ENCODE results near the gene NUP210L.
A peak's percentile ranks its signal among the peaks of the same experiment; 100 is the strongest.

NUP210L gene

DNA sequence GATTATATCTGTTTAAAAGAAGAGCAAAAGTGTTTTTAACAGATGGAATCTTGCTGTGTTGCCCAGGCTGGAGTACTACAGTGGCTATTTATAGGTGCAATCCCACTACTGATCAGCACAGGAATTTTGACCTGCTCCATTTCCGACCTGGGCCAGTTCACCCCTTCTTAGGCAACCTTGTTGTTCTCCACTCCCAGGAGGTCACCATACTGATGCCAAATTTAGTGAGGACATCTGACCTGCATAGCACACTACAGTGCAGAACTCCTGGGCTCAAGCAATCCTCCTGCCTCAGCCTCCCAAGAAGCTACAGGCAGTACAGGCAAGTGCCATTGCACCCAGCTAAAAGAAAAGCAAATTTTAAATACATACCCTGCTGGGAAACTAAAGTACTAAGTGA is 11.3 kb upstream of the NUP210L start:
- CTCF ChIA-PET, result no interaction called here

DNA sequence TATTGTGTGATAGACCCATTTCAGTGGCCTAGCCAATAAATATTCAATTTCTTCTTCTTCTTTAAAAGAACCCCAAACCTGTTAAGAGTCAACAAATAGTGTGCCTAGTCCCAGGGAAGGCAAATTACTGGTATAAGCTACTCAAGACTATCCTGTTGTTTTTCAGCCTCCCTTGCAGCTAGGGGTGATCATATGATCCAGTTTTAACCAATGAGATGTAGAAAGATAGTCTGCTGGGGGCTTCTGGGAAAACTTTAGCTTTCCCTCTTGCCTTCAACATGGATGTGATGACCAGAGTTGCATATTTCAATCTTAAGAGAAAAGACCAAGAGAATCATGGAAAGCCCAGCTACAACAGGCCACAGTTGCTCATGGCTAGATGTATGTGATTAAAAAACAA is 4.7 kb upstream of the NUP210L start:
- Histone ChIP-seq H3K9me3 (ENCODE audit: control insufficient read depth, insufficient read depth, low read depth, low read length) (no peaks in the 10 kb centered on the region), H3K4me3 (ENCODE audit: low read depth, low read length) (no peak overlapping the region), H3K27ac (ENCODE audit: extremely low read depth, low read depth, low read length) (no peak overlapping the region), H3K36me3 (ENCODE audit: control insufficient read depth in 2 of 2, insufficient read depth in 1 of 2, low read length in 2 of 2) (peaks cover 32 to 93% of the 10 kb centered on the region in 2 experiments), H3K4me1 (ENCODE audit: control insufficient read depth, insufficient read depth, low read length) (no peaks in the 10 kb centered on the region)
- CTCF ChIA-PET, result interaction anchor here (0.7 kb wide), 1 partner anchor 807 kb away, joined by 5 read pairs; no protein-coding TSS in a partner anchor
- POLR2A ChIA-PET, result interaction anchor here (1.0 kb wide), 1 partner anchor 169 kb away, joined by 5 read pairs; the partner anchor contains the start of gene RPS27
- TF ChIP-seq, protein P1, sequence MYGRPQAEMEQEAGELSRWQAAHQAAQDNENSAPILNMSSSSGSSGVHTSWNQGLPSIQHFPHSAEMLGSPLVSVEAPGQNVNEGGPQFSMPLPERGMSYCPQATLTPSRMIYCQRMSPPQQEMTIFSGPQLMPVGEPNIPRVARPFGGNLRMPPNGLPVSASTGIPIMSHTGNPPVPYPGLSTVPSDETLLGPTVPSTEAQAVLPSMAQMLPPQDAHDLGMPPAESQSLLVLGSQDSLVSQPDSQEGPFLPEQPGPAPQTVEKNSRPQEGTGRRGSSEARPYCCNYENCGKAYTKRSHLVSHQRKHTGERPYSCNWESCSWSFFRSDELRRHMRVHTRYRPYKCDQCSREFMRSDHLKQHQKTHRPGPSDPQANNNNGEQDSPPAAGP (tag by site-specific recombination; IDR thresholded peaks at IDR 0.05), result no peak
- TF ChIP-seq ZNF623 (tag by site-specific recombination; IDR thresholded peaks at IDR 0.05), result no peak
- no peak for TF ChIP-seq GLIS2 (tag by site-specific recombination; IDR thresholded peaks at IDR 0.05)
- TF ChIP-seq ZNF76 (tag by site-specific recombination; IDR thresholded peaks at IDR 0.05; ENCODE audit: borderline replicate concordance, low read depth), result no peak
- no peak for TF ChIP-seq ZNF600 (tag by site-specific recombination; IDR thresholded peaks at IDR 0.05)
- no peak for TF ChIP-seq ZNF530 (tag by site-specific recombination; IDR thresholded peaks at IDR 0.05; ENCODE audit: low read depth)
- no peak for TF ChIP-seq ZNF354C (tag by site-specific recombination; IDR thresholded peaks at IDR 0.05; ENCODE audit: borderline replicate concordance, low read depth)
- no peak for TF ChIP-seq KLF10 (tag by site-specific recombination; IDR thresholded peaks at IDR 0.05)
- no peak for TF ChIP-seq SCRT2 (tag by site-specific recombination; IDR thresholded peaks at IDR 0.05)
- no peak for TF ChIP-seq OVOL3 (tag by site-specific recombination; IDR thresholded peaks at IDR 0.05)

More for the DNA sequence above, 11.3 kb upstream of the NUP210L start:
- POLR2A ChIA-PET, result no interaction called here
- no peaks in the 10 kb centered on the region for H3K4me1 ChIP-seq (ENCODE audit: control insufficient read depth, insufficient read depth, low read length)
- no peak overlapping the region for H3K27ac ChIP-seq (ENCODE audit: extremely low read depth, low read depth, low read length)
- no peak overlapping the region for H3K4me3 ChIP-seq (ENCODE audit: low read depth, low read length)
- TF ChIP-seq ZNF560 (tag by site-specific recombination; IDR thresholded peaks at IDR 0.05; ENCODE audit: borderline replicate concordance) (no peak), WT1 (tag by site-specific recombination; IDR thresholded peaks at IDR 0.05) (no peak), ZNF621 (tag by site-specific recombination; IDR thresholded peaks at IDR 0.05) (no peak), ZNF221 (tag by site-specific recombination; IDR thresholded peaks at IDR 0.05; ENCODE audit: borderline replicate concordance) (no peak), SCRT2 (tag by site-specific recombination; IDR thresholded peaks at IDR 0.05) (no peak), ZNF121 (tag by site-specific recombination; IDR thresholded peaks at IDR 0.05) (no peak), MEIS1 (CRISPR knock-in tag; IDR thresholded peaks at IDR 0.05; ENCODE audit: borderline replicate concordance) (no peak)
- TF ChIP-seq, protein P2, sequence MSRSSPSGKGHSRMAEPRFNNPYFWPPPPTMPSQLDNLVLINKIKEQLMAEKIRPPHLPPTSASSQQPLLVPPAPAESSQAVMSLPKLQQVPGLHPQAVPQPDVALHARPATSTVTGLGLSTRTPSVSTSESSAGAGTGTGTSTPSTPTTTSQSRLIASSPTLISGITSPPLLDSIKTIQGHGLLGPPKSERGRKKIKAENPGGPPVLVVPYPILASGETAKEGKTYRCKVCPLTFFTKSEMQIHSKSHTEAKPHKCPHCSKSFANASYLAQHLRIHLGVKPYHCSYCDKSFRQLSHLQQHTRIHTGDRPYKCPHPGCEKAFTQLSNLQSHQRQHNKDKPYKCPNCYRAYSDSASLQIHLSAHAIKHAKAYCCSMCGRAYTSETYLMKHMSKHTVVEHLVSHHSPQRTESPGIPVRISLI (tag by site-specific recombination; IDR thresholded peaks at IDR 0.05), result no peak
- no peaks in the 10 kb centered on the region for H3K9me3 ChIP-seq (ENCODE audit: control insufficient read depth, insufficient read depth, low read depth, low read length)
- H3K36me3 ChIP-seq (ENCODE audit: control insufficient read depth in 2 of 2, insufficient read depth in 1 of 2, low read length in 2 of 2), result peaks cover 54 to 99% of the 10 kb centered on the region in 2 experiments

DNA sequence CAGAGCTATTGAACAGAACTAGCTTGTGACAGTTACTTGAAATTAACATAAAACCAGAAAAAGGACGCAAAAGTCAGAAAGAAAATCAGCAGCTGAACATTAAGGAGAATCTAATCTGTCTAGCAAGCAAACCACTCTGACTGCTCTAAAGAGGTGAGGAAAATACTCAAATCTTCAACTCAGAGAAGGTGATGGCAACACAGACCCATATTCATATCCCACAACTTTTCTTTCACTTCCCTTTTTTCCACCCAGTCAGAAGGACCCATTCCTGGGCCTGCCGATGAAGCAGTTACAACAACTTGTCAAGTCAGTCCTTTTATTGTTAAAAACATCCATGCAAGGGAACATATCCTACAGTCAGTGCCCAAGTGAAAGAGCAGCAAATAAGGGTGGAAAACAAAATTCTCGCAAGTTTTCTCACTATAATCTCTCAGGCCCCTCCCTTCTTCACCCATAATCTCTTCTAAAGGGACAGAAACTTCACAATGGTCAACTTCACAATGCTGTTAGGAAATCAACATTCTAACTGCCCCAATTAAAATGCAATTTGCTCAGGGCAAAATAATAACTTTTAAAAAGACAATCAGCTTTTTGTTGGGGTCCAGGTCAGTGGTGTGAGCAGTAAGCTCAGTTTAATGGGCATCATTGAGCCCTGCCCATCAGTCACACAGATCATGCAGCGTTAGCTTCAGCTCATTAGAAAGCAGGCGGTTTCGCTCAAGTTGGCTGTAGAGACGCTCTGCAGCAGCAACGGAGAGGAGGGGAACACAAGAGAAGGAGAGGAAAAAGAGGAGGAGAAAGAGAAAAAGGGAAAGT is 3.6 kb upstream of the NUP210L start:
- no peak overlapping the region for H3K4me3 ChIP-seq (ENCODE audit: low read depth, low read length)
- CTCF ChIA-PET, result interaction anchor here (1.6 kb wide), 1 partner anchor 13 kb away, joined by 6 read pairs; no protein-coding TSS in a partner anchor

More for the DNA sequence above, 3.6 kb upstream of the NUP210L start:
- Histone ChIP-seq H3K27ac (ENCODE audit: extremely low read depth, low read depth, low read length) (no peak overlapping the region), H3K4me1 (ENCODE audit: control insufficient read depth, insufficient read depth, low read length) (no peaks in the 10 kb centered on the region), H3K9me3 (ENCODE audit: control insufficient read depth, insufficient read depth, low read depth, low read length) (no peaks in the 10 kb centered on the region), H3K36me3 (ENCODE audit: control insufficient read depth in 2 of 2, insufficient read depth in 1 of 2, low read length in 2 of 2) (peaks cover 22 to 90% of the 10 kb centered on the region in 2 experiments)
- POLR2A ChIA-PET, result no interaction called here
- TF ChIP-seq PRDM1 (tag by site-specific recombination; IDR thresholded peaks at IDR 0.05) (peak; percentile 37; the same call in 1 of the 2 replicates), IKZF3 (tag by site-specific recombination; IDR thresholded peaks at IDR 0.05) (no peak)
